H1 (cell line): Measurements from ENCODE around the gene TSPEAR. TPM values are rescaled to one million over a fixed set of nuclear protein-coding genes. Genes with fewer than 3 reads are reported as not detected.

Experiments used
- KDM5A ChIP-seq: fragments of 200-600 bp; IDR thresholded peaks from 2 replicates; pipeline ENCODE4 v1.7.1; 2012; ENCODE audit warnings: mild to moderate bottlenecking, low read length, inconsistent platforms, mixed read lengths
- POLR2AphosphoS5 ChIP-seq: IDR thresholded peaks from 2 replicates; pipeline ENCODE4 v1.6.1; 2011; ENCODE audit warnings: low read depth, low read length
- SIX5 ChIP-seq: IDR thresholded peaks from 2 replicates; pipeline ENCODE4 v1.6.1; 2011; ENCODE audit warnings: mild to moderate bottlenecking, low read depth, low read length
- polyA plus RNA-seq, 7 experiments: library from polyadenylated mRNA; depleted of rRNA in 3 of 7; stranded (reverse) in 5 of 7; unstranded in 2 of 7; fragments of >200 nt in 5 of 7; fragments of 200-250 nt in 2 of 7; gene quantifications; 1 replicate in 5 of 7; 2 replicates in 1 of 7; 4 replicates in 1 of 7; pipeline versions ENCODE4 v1.2.1 to v1.2.3, GENCODE V29; 2011 to 2013; ENCODE audit warnings: missing spikeins in 2 of 7, mixed read lengths in 2 of 7
- total RNA-seq: library from RNA; stranded (reverse); fragmentation: NEBNext Ultra II Directional; extraction: Animal tissue kit (Norgen Biotek cat#: 25700); gene quantifications from 2 replicates; pipeline ENCODE4 v1.2.1, GENCODE V29; 2021

The TSPEAR gene
- total and polyA plus RNA-seq, 2 of the 8 experiments (the other 6 are each of a cell fraction or from before 2014, with no cell fraction given): 0.58 to 0.89 TPM

DNA sequence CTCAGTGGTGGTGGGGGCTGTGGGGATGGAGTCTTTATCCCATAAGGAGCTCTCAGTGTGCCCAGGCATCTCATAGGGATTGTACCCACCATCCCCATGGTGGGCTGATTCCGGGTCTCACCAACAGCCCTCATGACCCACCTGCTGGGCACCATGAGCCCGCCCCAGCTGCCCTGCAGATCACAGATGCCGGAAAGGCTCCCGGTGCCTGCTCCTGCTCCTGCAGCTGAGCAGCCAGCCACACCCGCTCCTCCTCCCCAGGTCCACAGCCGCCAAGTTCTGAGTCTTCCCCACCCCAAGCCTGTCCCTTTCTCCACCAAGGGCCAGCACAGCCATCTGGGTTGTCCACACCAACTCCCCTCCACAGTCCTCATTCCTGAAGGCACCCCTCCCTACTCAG, 15.5 kb upstream of the TSPEAR start (continued):
- no peak for TF ChIP-seq SIX5
- TF ChIP-seq POLR2AphosphoS5: no peak
- TF ChIP-seq KDM5A: no peak
